WERI-Rb-1 (cell line): ENCODE measurements around the gene FAM50A.
A peak's percentile ranks its signal among the peaks of the same experiment; 100 is the strongest.

Experiments used
- DNase-seq: peaks from one replicate; pipeline ENCODE4 v3.0.0-alpha.2; 2020
- H3K27ac ChIP-seq: fragments of 250-450 bp; sonication (Bioruptor Pico); 2 replicates; pipeline ENCODE4 v1.5.1; 2020; ENCODE audit warnings: mild to moderate bottlenecking, moderate library complexity
- H3K27me3 ChIP-seq: fragments of 250-450 bp; sonication (Bioruptor Pico); 2 replicates; pipeline ENCODE4 v1.5.1; 2021; ENCODE audit warnings: mild to moderate bottlenecking, low read depth, moderate library complexity; ENCODE audit not compliant: insufficient read depth, severe bottlenecking
- H3K36me3 ChIP-seq: fragments of 250-450 bp; sonication (Bioruptor Pico); 2 replicates; pipeline ENCODE4 v1.5.1; 2020; ENCODE audit warnings: mild to moderate bottlenecking, moderate library complexity
- H3K4me3 ChIP-seq: 2 replicates; pipeline ENCODE4 v1.5.1; 2011; ENCODE audit warnings: low read depth, mild to moderate bottlenecking, control low read depth, low read length
- H3K9me3 ChIP-seq: fragments of 250-450 bp; sonication (Bioruptor Pico); 2 replicates; pipeline ENCODE4 v1.5.1; 2021; ENCODE audit warnings: mild to moderate bottlenecking, moderate library complexity; ENCODE audit not compliant: severe bottlenecking
- TF ChIP-seq, protein P1 (sequence below): IDR thresholded peaks from 2 replicates; pipeline ENCODE4 v1.5.1; 2011; ENCODE audit warnings: low read depth, mild to moderate bottlenecking, control low read depth, inconsistent platforms, low read length

The FAM50A gene

DNA sequence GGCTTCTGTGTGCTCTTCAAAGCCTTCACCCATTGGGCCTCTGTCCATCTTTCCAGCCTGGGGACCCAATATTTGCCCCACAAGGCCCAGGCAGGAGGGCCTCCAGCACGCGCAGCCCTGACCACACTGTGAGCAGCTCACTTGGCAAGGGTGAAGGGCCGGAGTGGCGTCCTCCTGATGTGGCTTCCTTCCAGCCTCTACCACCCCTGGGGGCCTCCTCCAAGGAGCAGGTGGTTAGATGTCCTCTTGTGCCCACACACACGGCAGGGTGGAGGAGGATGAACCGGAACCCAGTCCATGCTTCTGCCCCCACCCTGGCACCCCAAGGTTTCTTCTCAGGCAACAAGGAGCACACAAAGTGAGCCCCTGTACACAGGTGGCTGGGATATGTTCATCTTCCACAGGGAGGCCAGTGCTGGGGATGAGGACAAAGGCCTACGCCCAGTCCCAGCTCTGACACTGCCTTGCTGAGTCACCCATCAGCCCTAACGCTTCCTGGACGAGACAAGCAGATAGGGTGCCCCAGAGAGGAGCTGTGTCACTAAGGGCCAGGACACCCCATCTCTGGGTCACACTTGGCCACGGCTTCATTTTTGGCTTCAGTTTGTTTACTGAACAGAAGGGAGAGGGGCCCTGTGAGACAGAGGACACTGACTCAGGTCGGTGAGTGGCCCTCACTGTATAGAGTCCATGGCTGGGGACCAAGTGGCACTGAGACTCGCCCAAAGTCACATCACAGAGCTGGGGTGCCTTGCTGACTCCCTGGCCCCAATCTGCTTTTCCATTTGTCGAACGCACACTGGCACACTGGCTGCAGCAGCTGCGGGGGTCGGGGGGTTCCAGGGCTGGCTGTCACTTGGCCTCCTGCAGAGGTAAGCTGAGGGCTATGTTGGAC is 40.6 kb downstream of the FAM50A start:
- TF ChIP-seq, protein P1, sequence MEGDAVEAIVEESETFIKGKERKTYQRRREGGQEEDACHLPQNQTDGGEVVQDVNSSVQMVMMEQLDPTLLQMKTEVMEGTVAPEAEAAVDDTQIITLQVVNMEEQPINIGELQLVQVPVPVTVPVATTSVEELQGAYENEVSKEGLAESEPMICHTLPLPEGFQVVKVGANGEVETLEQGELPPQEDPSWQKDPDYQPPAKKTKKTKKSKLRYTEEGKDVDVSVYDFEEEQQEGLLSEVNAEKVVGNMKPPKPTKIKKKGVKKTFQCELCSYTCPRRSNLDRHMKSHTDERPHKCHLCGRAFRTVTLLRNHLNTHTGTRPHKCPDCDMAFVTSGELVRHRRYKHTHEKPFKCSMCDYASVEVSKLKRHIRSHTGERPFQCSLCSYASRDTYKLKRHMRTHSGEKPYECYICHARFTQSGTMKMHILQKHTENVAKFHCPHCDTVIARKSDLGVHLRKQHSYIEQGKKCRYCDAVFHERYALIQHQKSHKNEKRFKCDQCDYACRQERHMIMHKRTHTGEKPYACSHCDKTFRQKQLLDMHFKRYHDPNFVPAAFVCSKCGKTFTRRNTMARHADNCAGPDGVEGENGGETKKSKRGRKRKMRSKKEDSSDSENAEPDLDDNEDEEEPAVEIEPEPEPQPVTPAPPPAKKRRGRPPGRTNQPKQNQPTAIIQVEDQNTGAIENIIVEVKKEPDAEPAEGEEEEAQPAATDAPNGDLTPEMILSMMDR: no peak
- Histone ChIP-seq H3K4me3 (no peak overlapping the region), H3K27me3 (peaks cover 2% of the 10 kb centered on the region), H3K9me3 (peaks cover under 1% of the 10 kb centered on the region), H3K36me3 (peaks cover 29% of the 10 kb centered on the region), H3K27ac (no peak overlapping the region)
- no peak for DNase-seq

GRCh38 chrX:154485150-154486051 is 41.5 kb downstream of the FAM50A start:
- TF ChIP-seq, protein P1: no peak
- Histone ChIP-seq H3K27ac (peak overlapping the region; percentile 80), H3K4me3 (peak overlapping the region; percentile 73), H3K36me3 (peaks cover 29% of the 10 kb centered on the region), H3K27me3 (peaks cover 4% of the 10 kb centered on the region), H3K9me3 (no peaks in the 10 kb centered on the region)
- peak; percentile 64 for DNase-seq

DNA sequence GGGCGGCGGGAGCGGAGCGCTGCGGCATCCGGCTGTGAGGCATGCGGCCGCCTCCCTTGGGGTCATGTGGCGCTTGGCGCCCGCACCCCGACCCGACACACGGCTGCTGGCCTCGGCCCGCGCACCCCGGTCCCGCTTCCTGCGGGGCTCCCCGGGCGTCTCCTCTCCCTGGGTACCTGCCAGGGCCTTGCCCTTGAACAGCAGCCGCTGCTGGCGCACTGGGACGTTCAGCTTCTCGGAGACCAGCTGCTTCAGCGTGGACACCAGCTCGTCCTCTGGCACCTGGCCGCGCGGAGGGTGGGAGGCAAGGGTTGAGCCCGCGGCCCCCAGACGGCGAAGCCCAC is 42.1 kb downstream of the FAM50A start:
- TF ChIP-seq, protein P1: no peak
- H3K27me3 ChIP-seq: peaks cover 4% of the 10 kb centered on the region
- H3K9me3 ChIP-seq: peaks cover 3% of the 10 kb centered on the region
- peak overlapping the region; percentile 73 for H3K4me3 ChIP-seq
- H3K27ac ChIP-seq: peak overlapping the region; percentile 80
- no peak for DNase-seq
- peaks cover 29% of the 10 kb centered on the region for H3K36me3 ChIP-seq

- TF ChIP-seq, protein P1: no peak
- peaks cover 29% of the 10 kb centered on the region for H3K36me3 ChIP-seq
- DNase-seq: peak; percentile 81
- peaks cover 5% of the 10 kb centered on the region for H3K9me3 ChIP-seq
- peaks cover 4% of the 10 kb centered on the region for H3K27me3 ChIP-seq
- H3K4me3 ChIP-seq: peak within 1 kb of the TSS; percentile 73
- peak within 1 kb of the TSS; percentile 80 for H3K27ac ChIP-seq
These were observed 42.7 kb downstream of the FAM50A start, which contains the start of gene UBL4A for GRCh38 chrX:154486396-154487207. TSS of gene UBL4A (minus strand) at chrX:154486615. CDS start at chrX:154486584, 31 bp downstream.

DNA sequence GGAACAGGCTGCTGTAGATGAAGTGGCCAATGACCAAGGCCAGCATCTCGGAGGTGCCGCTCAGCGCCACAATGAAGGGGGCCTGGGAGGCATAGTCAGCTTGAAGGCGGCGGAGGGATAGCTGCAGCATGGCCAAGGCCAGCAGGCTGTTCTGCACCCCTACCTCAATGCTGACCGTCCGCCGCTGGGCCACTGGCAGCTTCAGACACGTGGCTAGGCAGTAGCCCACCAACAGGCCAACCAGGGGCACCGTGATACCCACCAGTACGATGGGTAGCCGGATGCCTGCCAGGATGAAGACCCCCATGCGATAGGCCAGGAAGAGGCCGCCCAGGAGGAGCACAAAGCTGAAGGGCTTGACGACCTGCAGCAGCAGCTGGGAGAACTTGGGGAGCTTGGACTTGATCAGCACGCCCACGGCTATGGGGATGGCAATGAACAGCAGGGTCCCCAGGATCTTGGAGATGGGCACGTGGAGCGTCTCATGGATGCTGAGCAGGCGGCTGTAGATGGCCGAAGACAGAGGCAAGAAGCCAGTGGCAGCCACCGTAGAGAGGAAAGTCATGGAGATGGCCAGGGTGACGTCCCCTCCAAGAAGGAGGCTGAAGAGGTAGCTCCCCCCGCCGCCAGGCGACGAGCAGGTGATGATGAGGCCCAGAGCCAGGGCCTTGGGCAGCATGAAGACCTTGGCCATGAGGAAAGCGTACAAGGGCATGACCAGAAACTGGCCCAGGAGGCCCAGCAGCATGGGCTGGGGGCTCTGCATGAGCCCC is 43.8 kb downstream of the FAM50A start:
- Histone ChIP-seq H3K9me3 (peaks cover 5% of the 10 kb centered on the region), H3K27ac (no peak overlapping the region; the same call in 1 of the 2 replicates), H3K27me3 (peaks cover 7% of the 10 kb centered on the region), H3K4me3 (no peak overlapping the region), H3K36me3 (peaks cover 29% of the 10 kb centered on the region)
- TF ChIP-seq, protein P1: no peak
- no peak for DNase-seq
